NCI-H345 (cell line): ENCODE results near the gene TRAF2.

Experiments used
- DNase-seq: peaks from one replicate; lab custom pipeline; 2025; lab: John Stamatoyannopoulos, UW

The TRAF2 gene

GRCh38 chr9:136913701-136914438 lies 27.6 kb downstream of the TRAF2 start:
- DNase-seq = no peak

GRCh38 chr9:136915632-136916329 lies 29.5 kb downstream of the TRAF2 start:
- DNase-seq = no peak

- DNase-seq = no peak
Observed at GRCh38 chr9:136916330-136917184, 30.2 kb downstream of the TRAF2 start.

GRCh38 chr9:136917902-136918301 lies 31.6 kb downstream of the TRAF2 start:
- DNase-seq = no peak

- no peak for DNase-seq
Observed at GRCh38 chr9:136920069-136920468, 33.8 kb downstream of the TRAF2 start.

- DNase-seq = no peak
Observed at GRCh38 chr9:136920734-136921231, 34.5 kb downstream of the TRAF2 start.

- no peak for DNase-seq
Observed at GRCh38 chr9:136921307-136921706, 35.0 kb downstream of the TRAF2 start.

GRCh38 chr9:136921718-136922117 lies 35.4 kb downstream of the TRAF2 start:
- DNase-seq = no peak

GRCh38 chr9:136922540-136922939 lies 36.2 kb downstream of the TRAF2 start:
- no peak for DNase-seq

GRCh38 chr9:136923881-136924280 lies 37.6 kb downstream of the TRAF2 start:
- no peak for DNase-seq

- DNase-seq = no peak
Observed at GRCh38 chr9:136925414-136926153, 39.3 kb downstream of the TRAF2 start.

DNA sequence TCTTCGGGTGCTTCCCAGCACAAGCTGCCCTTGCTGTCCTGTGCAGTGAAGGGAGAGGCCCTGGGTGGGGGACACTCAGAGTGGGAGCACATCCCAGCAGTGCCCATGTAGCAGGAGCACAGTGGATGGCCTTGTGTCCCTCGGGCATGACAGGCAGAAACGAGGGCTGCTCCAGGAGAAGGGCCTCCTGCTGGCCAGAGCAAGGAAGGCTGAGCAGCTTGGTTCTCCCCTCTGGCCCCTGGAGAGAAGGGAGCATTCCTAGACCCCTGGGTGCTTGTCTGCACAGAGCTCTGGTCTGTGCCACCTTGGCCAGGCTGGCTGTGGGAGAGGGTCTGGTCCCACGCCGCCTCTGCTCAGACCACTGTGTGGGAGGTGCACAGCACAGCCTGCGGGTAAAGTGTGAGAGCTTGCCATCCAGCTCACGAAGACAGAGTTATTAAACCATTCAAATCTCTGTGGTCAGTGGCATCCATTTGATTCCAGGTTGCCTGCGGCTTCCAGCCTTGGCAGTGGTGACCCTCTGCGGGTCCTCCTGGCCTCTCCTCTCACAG lies 39.9 kb downstream of the TRAF2 start:
- no peak for DNase-seq

DNA sequence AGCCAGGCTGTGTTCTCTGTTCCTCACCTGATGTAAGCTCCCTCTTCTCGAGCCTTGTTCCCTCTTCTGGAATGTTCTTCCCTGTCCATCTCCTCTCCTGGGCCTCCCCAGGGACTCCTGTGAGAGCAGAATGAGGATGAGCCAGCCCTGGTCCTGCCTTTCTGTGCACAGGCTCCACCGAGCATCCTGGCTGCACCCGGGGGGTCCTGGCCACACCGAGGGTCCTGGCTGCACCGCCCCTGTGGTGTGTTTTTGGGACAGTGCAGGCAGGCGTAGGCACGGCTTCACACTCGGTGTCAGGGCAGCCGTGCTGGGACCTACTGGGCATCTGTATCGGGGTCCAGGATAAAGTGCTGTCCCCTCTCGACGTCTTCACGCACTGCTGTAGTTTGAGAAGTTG lies 40.4 kb downstream of the TRAF2 start:
- no peak for DNase-seq

- DNase-seq = no peak
Observed at GRCh38 chr9:136927343-136928271, 41.3 kb downstream of the TRAF2 start.

- no peak for DNase-seq
Observed at GRCh38 chr9:136928591-136928990, 42.3 kb downstream of the TRAF2 start.

- no peak for DNase-seq
Observed at GRCh38 chr9:136930014-136930413, 43.7 kb downstream of the TRAF2 start.

- DNase-seq = no peak
Observed at GRCh38 chr9:136931611-136932130, 45.4 kb downstream of the TRAF2 start.

DNA sequence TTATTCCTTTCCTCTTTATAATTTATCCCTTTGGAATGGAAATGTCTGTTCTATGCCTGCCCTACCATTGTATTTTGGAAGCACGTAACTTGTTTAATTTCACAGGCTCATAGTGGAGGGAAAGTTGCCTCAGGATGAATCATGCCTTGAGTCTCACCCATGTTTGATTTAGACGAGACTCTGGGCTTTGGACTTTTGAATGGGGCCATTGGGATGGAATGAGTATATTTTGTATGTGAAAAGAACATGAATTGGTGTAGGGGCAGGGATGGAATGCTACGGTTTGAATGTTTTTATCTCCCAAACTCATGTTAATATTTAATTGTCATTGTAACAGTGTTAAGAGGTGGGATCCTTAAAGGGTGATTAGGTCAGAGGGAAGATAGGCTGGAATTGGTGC lies 48.0 kb downstream of the TRAF2 start:
- no peak for DNase-seq

DNA sequence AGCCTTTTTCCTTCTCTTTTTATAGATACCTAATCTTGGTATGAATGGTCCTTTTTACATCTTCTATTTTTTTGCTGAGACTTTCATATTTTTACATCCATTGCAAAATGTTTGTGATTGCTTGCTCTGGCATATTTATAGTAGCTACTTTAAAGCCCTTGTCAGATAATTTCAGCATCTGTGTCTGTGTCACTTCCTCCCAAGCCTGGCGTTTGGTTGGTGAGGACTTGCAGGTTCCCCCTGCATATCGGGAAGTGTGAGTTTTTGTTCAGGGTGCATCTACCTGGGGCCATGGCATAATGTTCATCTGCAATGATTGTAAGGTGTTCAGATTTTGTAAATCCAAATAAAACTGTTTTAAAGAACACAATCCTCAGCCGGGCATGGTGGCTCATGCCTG lies 49.3 kb downstream of the TRAF2 start:
- DNase-seq = no peak

- DNase-seq = no peak
Observed at GRCh38 chr9:136936645-136937170, 50.4 kb downstream of the TRAF2 start.
